ENCODE results near the gene CXCL3. TPM values are rescaled to one million over a fixed set of nuclear protein-coding genes. Genes with fewer than 3 reads are reported as not detected.

Gene CXCL3
- total RNA-seq, 1 donor from 2014 or later: not detected

GRCh38 chr4:74065115-74065642 lies 26.7 kb upstream of the CXCL3 start:
- H3K4me1 ChIP-seq: no peaks in the 10 kb centered on the region
- no peak for DNase-seq (ENCODE audit: low spot score in 2 of 2)
- H3K4me3 ChIP-seq: no peak overlapping the region
- no peaks in the 10 kb centered on the region for H3K9me3 ChIP-seq
- H3K27ac ChIP-seq: no peak overlapping the region
- intact Hi-C loops (cut with DNase I): no loop called here
- H3K36me3 ChIP-seq: no peaks in the 10 kb centered on the region
- no peaks in the 10 kb centered on the region for H3K27me3 ChIP-seq
- TF ChIP-seq, protein P1, sequence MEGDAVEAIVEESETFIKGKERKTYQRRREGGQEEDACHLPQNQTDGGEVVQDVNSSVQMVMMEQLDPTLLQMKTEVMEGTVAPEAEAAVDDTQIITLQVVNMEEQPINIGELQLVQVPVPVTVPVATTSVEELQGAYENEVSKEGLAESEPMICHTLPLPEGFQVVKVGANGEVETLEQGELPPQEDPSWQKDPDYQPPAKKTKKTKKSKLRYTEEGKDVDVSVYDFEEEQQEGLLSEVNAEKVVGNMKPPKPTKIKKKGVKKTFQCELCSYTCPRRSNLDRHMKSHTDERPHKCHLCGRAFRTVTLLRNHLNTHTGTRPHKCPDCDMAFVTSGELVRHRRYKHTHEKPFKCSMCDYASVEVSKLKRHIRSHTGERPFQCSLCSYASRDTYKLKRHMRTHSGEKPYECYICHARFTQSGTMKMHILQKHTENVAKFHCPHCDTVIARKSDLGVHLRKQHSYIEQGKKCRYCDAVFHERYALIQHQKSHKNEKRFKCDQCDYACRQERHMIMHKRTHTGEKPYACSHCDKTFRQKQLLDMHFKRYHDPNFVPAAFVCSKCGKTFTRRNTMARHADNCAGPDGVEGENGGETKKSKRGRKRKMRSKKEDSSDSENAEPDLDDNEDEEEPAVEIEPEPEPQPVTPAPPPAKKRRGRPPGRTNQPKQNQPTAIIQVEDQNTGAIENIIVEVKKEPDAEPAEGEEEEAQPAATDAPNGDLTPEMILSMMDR (IDR thresholded peaks at IDR 0.05): no peak

DNA sequence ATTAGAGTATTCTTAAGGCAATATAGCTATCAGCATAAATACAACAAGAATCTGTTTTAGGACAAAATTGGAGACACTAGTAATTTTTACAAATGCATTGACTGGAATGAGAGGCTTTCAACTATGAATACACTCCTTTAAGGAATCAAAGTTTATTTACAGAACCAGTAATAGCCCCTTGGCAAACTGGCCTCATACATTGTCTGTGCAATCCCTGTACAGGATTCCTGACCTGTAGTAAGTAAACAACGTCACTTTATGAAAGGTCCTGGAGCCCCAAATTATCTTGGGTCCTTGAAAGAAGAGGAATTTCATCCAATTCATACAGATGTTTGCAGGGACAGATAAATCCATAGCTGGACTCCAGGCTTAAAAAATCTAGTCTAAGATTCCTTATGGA lies 25.4 kb upstream of the CXCL3 start:
- intact Hi-C loops (cut with DNase I): no loop called here

GRCh38 chr4:74062953-74063352 lies 24.5 kb upstream of the CXCL3 start:
- no peaks in the 10 kb centered on the region for H3K4me1 ChIP-seq
- no peak overlapping the region for H3K27ac ChIP-seq
- TF ChIP-seq, protein P1 (IDR thresholded peaks at IDR 0.05): no peak
- DNase-seq (ENCODE audit: low spot score in 2 of 2): no peak
- H3K9me3 ChIP-seq: no peaks in the 10 kb centered on the region
- no peaks in the 10 kb centered on the region for H3K27me3 ChIP-seq
- intact Hi-C loops (cut with DNase I): no loop called here
- no peaks in the 10 kb centered on the region for H3K36me3 ChIP-seq
- no peak overlapping the region for H3K4me3 ChIP-seq

More for the DNA sequence above, 25.4 kb upstream of the CXCL3 start:
- Histone ChIP-seq H3K4me3 (no peak overlapping the region), H3K4me1 (no peaks in the 10 kb centered on the region), H3K9me3 (no peaks in the 10 kb centered on the region), H3K27ac (no peak overlapping the region), H3K36me3 (no peaks in the 10 kb centered on the region), H3K27me3 (no peaks in the 10 kb centered on the region)
- no peak for DNase-seq (ENCODE audit: low spot score in 2 of 2)
- TF ChIP-seq, protein P1 (IDR thresholded peaks at IDR 0.05): no peak

- H3K4me3 ChIP-seq: no peak overlapping the region
- DNase-seq (ENCODE audit: low spot score in 2 of 2): no peak
- H3K27me3 ChIP-seq: no peaks in the 10 kb centered on the region
- no peaks in the 10 kb centered on the region for H3K9me3 ChIP-seq
- no peaks in the 10 kb centered on the region for H3K36me3 ChIP-seq
- intact Hi-C loops (cut with DNase I): no loop called here
- no peak overlapping the region for H3K27ac ChIP-seq
- TF ChIP-seq, protein P1 (IDR thresholded peaks at IDR 0.05): no peak
- no peaks in the 10 kb centered on the region for H3K4me1 ChIP-seq
Observed at GRCh38 chr4:74061430-74061829, 22.9 kb upstream of the CXCL3 start.

DNA sequence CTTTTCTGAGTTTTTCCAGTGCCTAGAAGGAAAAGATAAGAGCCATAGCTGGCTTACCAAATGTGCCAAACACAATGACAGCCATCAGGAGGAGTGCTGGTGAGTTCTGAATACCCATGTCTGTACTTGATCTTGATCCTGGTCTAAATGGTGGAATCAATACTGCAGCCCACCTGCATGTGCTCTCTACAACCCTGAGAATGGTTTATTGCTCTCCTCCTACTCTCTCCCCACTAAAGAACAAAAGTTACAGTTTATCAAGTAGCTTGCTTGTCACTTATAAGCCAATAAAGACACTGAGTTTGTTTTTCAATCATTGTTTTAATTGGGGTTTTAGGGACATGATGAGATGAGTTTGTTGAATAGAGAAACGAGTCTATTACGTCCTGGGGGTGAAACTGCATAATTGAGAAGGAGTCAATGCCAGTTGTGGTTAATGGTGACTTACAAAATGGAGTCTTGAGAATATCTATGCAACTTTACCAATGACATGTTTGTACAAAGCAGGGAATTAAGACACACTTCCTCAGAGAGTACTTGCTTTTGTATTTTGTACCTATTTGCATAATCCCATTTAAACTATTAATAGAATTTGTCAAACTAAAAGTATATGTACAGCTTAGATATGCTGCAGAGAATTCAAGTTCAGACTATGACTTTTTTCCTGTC lies 20.8 kb upstream of the CXCL3 start:
- DNase-seq (ENCODE audit: low spot score in 2 of 2): no peak
- intact Hi-C loops (cut with DNase I): no loop called here
- H3K27ac ChIP-seq: no peak overlapping the region
- TF ChIP-seq, protein P1 (IDR thresholded peaks at IDR 0.05): no peak
- H3K36me3 ChIP-seq: no peaks in the 10 kb centered on the region
- H3K9me3 ChIP-seq: no peaks in the 10 kb centered on the region
- H3K27me3 ChIP-seq: no peaks in the 10 kb centered on the region
- no peak overlapping the region for H3K4me3 ChIP-seq
- H3K4me1 ChIP-seq: no peaks in the 10 kb centered on the region

All from ascending aorta (tissue), 2 donors.